WTC11 (cell line): Measurements from ENCODE around the gene ANKRD26. TPM values are rescaled to one million over a fixed set of nuclear protein-coding genes. Genes with fewer than 3 reads are reported as not detected.

ENCODE experiments used
- ATAC-seq: fragments of 200-7000 bp; cut with Tn5 transposase; 2 replicates; pipeline ENCODE4 v1.10.0; 2021; ENCODE audit warnings: mild to moderate bottlenecking, moderate library complexity
- CTCF ChIA-PET: fragments of 300-600 bp; sonication (Branson Sonifier 250); formaldehyde crosslinking; loops from one replicate; lab custom pipeline; 2021; ENCODE audit warnings: antibody characterized with exemption; lab: Charles Lee
- POLR2A ChIA-PET: fragments of 350-600 bp; sonication (Branson Sonifier 250); formaldehyde crosslinking; loops from one replicate; lab custom pipeline; 2021; ENCODE audit warnings: antibody characterized with exemption; lab: Charles Lee
- DNase-seq: peaks from one replicate; pipeline ENCODE4 v3.0.0; 2021; ENCODE audit warnings: low spot score
- H3K27ac Mint-ChIP-seq: 2 replicates; pipeline ENCODE4 v1.8.0; 2021; ENCODE audit warnings: mixed read lengths
- H3K27me3 Mint-ChIP-seq: 2 replicates; pipeline ENCODE4 v1.8.0; 2021; ENCODE audit warnings: low read depth, mild to moderate bottlenecking, moderate library complexity, mixed read lengths
- H3K36me3 Mint-ChIP-seq: 2 replicates; pipeline ENCODE4 v1.8.0; 2021; ENCODE audit warnings: mixed read lengths
- H3K4me1 Mint-ChIP-seq: 2 replicates; pipeline ENCODE4 v1.8.0; 2022; ENCODE audit warnings: mixed read lengths
- H3K4me3 Mint-ChIP-seq: 2 replicates; pipeline ENCODE4 v1.8.0; 2021; ENCODE audit warnings: mild to moderate bottlenecking, moderate library complexity, mixed read lengths
- H3K9me3 Mint-ChIP-seq: 2 replicates; pipeline ENCODE4 v1.8.0; 2021; ENCODE audit warnings: mixed read lengths
- CDX4 ChIP-seq: fragments of 250-450 bp; sonication (Bioruptor Pico); IDR thresholded peaks from 2 replicates; pipeline ENCODE4 v1.9.0; 2021; ENCODE audit warnings: moderate library complexity, mild to moderate bottlenecking, inconsistent platforms, borderline replicate concordance
- CREB1 ChIP-seq: sonication (generic); formaldehyde crosslinking; IDR thresholded peaks from 2 replicates; pipeline ENCODE4 v1.8.0; 2023; ENCODE audit warnings: mild to moderate bottlenecking, missing genetic modification reagents
- CTCF ChIP-seq: fragments of 200-600 bp; IDR thresholded peaks from 2 replicates; pipeline ENCODE4 v1.8.0; 2022; ENCODE audit warnings: antibody characterized with exemption
- E2F4 ChIP-seq: sonication (generic); formaldehyde crosslinking; IDR thresholded peaks from 2 replicates; pipeline ENCODE4 v1.8.1; 2022; ENCODE audit warnings: low read depth, mild to moderate bottlenecking, moderate library complexity, missing genetic modification reagents, borderline replicate concordance
- EMX1 ChIP-seq: fragments of 250-450 bp; sonication (Bioruptor Pico); IDR thresholded peaks from 2 replicates; pipeline ENCODE4 v1.8.0; 2021; ENCODE audit warnings: mild to moderate bottlenecking
- FOXP1 ChIP-seq: sonication (generic); formaldehyde crosslinking; IDR thresholded peaks from 2 replicates; pipeline ENCODE4 v1.8.0; 2022; ENCODE audit warnings: missing genetic modification reagents, mild to moderate bottlenecking, moderate library complexity, borderline replicate concordance
- HMGA2 ChIP-seq: fragments of 250-450 bp; sonication (Bioruptor Pico); IDR thresholded peaks from 2 replicates; pipeline ENCODE4 v1.4.0; 2021; ENCODE audit warnings: mild to moderate bottlenecking, moderate library complexity
- HMGXB4 ChIP-seq: sonication (generic); formaldehyde crosslinking; IDR thresholded peaks from 2 replicates; pipeline ENCODE4 v1.8.1; 2023; ENCODE audit warnings: mild to moderate bottlenecking, moderate library complexity, missing genetic modification reagents
- JAZF1 ChIP-seq: fragments of 250-450 bp; sonication (Bioruptor Pico); IDR thresholded peaks from 2 replicates; pipeline ENCODE4 v1.9.0; 2021; ENCODE audit warnings: moderate library complexity, mild to moderate bottlenecking, inconsistent platforms
- KAT7 ChIP-seq: sonication (generic); formaldehyde crosslinking; IDR thresholded peaks from 2 replicates; pipeline ENCODE4 v1.8.1; 2023; ENCODE audit warnings: missing genetic modification reagents, mild to moderate bottlenecking, borderline replicate concordance
- SOX15 ChIP-seq: fragments of 250-450 bp; sonication (Bioruptor Pico); IDR thresholded peaks from 2 replicates; pipeline ENCODE4 v1.9.0; 2021; ENCODE audit warnings: mild to moderate bottlenecking
- ZBTB21 ChIP-seq: sonication (generic); formaldehyde crosslinking; IDR thresholded peaks from 2 replicates; pipeline ENCODE4 v1.8.1; 2023; ENCODE audit warnings: mild to moderate bottlenecking, missing genetic modification reagents, borderline replicate concordance
- ZMAT4 ChIP-seq: fragments of 250-450 bp; sonication (Bioruptor Pico); IDR thresholded peaks from 2 replicates; pipeline ENCODE4 v1.9.0; 2021; ENCODE audit warnings: mild to moderate bottlenecking
- ZNF138 ChIP-seq: sonication (generic); formaldehyde crosslinking; conservative IDR thresholded peaks from 2 replicates; pipeline ENCODE4 v1.8.1; 2022; ENCODE audit warnings: mild to moderate bottlenecking, moderate library complexity, missing genetic modification reagents
- ZNF232 ChIP-seq: sonication (generic); formaldehyde crosslinking; IDR thresholded peaks from 2 replicates; pipeline ENCODE4 v1.8.0; 2022; ENCODE audit warnings: mild to moderate bottlenecking, missing genetic modification reagents
- ZNF281 ChIP-seq: sonication (generic); formaldehyde crosslinking; IDR thresholded peaks from 2 replicates; pipeline ENCODE4 v1.8.0; 2023; ENCODE audit warnings: mild to moderate bottlenecking, missing genetic modification reagents
- ZNF416 ChIP-seq: fragments of 250-450 bp; sonication (Bioruptor Pico); IDR thresholded peaks from 2 replicates; pipeline ENCODE4 v1.9.0; 2021; ENCODE audit warnings: mild to moderate bottlenecking, inconsistent platforms
- ZNF425 ChIP-seq: fragments of 250-450 bp; sonication (Bioruptor Pico); conservative IDR thresholded peaks from 2 replicates; pipeline ENCODE4 v1.9.0; 2021; ENCODE audit warnings: mild to moderate bottlenecking
- ZNF671 ChIP-seq: fragments of 250-450 bp; sonication (Bioruptor Pico); IDR thresholded peaks from 2 replicates; pipeline ENCODE4 v1.8.0; 2021; ENCODE audit warnings: mild to moderate bottlenecking
- total RNA-seq: library from RNA; stranded (reverse); gene quantifications from 3 replicates; pipeline ENCODE4 v1.2.3, GENCODE V29; 2021

Gene ANKRD26
- total RNA-seq, 1 experiment from 2014 or later: 7.3 TPM

GRCh38 chr10:27019827-27020226 lies 80.5 kb downstream of the ANKRD26 start (continued):
- no peak for TF ChIP-seq ZMAT4 (CRISPR knock-in tag)
- no peak for TF ChIP-seq KAT7 (CRISPR knock-in tag)
- no peak for TF ChIP-seq CDX4

- DNase-seq: no peak
- Mint-ChIP-seq H3K9me3 (peaks cover 63% of the 10 kb centered on the region), H3K36me3 (peaks cover 65% of the 10 kb centered on the region)
- CTCF ChIA-PET: no interaction called here
- TF ChIP-seq EMX1 (no peak), SOX15 (CRISPR knock-in tag) (no peak), ZNF281 (CRISPR knock-in tag) (no peak), ZNF232 (CRISPR knock-in tag) (no peak), HMGA2 (CRISPR knock-in tag) (no peak), ZNF671 (no peak), FOXP1 (CRISPR knock-in tag) (no peak), E2F4 (CRISPR knock-in tag) (no peak), JAZF1 (CRISPR knock-in tag) (no peak), ZBTB21 (no peak)
- TF ChIP-seq, all 79 proteins: peak for 0
- ATAC-seq: no peak
- H3K27me3 Mint-ChIP-seq: 0 out of 2 replicates have a peak, but pooled peaks cover 2% of the 10 kb centered on the region
- H3K4me1 Mint-ChIP-seq: no peaks in the 10 kb centered on the region
- no peak overlapping the region for H3K4me3 Mint-ChIP-seq
- POLR2A ChIA-PET: no interaction called here
- no peak overlapping the region for H3K27ac Mint-ChIP-seq
Observed at GRCh38 chr10:26997610-26998009, 102.7 kb downstream of the ANKRD26 start.

- no peak overlapping the region for H3K4me3 Mint-ChIP-seq
- peaks cover 63% of the 10 kb centered on the region for H3K9me3 Mint-ChIP-seq
- no peak for DNase-seq
- TF ChIP-seq HMGXB4 (CRISPR knock-in tag) (no peak), ZNF425 (CRISPR knock-in tag) (no peak), CTCF (no peak), ZNF416 (CRISPR knock-in tag) (no peak), CREB1 (CRISPR knock-in tag) (no peak), ZNF138 (CRISPR knock-in tag) (no peak)
- TF ChIP-seq, all 79 proteins: peak for 0
- no peak overlapping the region for H3K27ac Mint-ChIP-seq
- H3K4me1 Mint-ChIP-seq: no peaks in the 10 kb centered on the region
- POLR2A ChIA-PET: no interaction called here
- peaks cover 4% of the 10 kb centered on the region; the same call in 1 of the 2 replicates for H3K27me3 Mint-ChIP-seq
- no peak for ATAC-seq
- CTCF ChIA-PET: no interaction called here
- H3K36me3 Mint-ChIP-seq: peaks cover 60% of the 10 kb centered on the region
Observed at GRCh38 chr10:26994743-26995142, 105.6 kb downstream of the ANKRD26 start.
